Adrenal gland (tissue), 5 donors: ENCODE data around the gene SDK1.

Experiments
- POLR2A ChIP-seq, 2 donors: fragments of 450-650 bp; IDR thresholded peaks; one replicate each; pipeline ENCODE4 v1.6.1; 2017; ENCODE audit warnings: antibody characterized with exemption in 2 of 2, mild to moderate bottlenecking in 2 of 2, moderate library complexity in 1 of 2
- TF ChIP-seq, protein P1 (sequence below), 6 experiments: fragments of 450-650 bp in 4 of 6; fragments of 200-600 bp in 2 of 6; sonication (generic) in 1 of 6; IDR thresholded peaks; 1 replicate in 5 of 6; 2 replicates in 1 of 6; pipeline versions ENCODE4 v1.5.1 to v1.8.0; 2016 to 2021; ENCODE audit warnings: antibody characterized with exemption in 6 of 6, mild to moderate bottlenecking in 2 of 6, moderate library complexity in 1 of 6
- donor health status: DM: no; HTN: no; CAD: no.

DNA sequence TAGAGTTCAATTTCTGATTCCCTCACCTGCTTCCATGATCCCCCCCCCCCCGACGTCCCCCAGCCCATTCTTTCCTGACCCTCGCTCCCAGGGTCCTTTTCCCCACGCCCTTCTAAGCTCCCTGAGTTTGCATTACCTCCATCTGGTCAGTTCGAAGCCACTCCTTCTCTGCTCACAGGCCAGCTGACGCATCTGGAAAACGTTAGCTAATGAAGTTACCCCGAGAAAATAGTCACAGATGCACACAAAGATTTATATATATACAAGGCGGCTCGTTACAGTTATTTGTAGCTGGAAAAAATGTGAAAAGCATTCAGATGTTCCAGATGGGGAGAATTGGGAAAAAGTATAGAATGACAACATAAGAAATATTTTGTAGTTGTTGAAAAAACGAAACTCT, 751.1 kb downstream of the SDK1 start:
- no peak for TF ChIP-seq POLR2A (IDR thresholded peaks at IDR 0.05)
- TF ChIP-seq, protein P1, sequence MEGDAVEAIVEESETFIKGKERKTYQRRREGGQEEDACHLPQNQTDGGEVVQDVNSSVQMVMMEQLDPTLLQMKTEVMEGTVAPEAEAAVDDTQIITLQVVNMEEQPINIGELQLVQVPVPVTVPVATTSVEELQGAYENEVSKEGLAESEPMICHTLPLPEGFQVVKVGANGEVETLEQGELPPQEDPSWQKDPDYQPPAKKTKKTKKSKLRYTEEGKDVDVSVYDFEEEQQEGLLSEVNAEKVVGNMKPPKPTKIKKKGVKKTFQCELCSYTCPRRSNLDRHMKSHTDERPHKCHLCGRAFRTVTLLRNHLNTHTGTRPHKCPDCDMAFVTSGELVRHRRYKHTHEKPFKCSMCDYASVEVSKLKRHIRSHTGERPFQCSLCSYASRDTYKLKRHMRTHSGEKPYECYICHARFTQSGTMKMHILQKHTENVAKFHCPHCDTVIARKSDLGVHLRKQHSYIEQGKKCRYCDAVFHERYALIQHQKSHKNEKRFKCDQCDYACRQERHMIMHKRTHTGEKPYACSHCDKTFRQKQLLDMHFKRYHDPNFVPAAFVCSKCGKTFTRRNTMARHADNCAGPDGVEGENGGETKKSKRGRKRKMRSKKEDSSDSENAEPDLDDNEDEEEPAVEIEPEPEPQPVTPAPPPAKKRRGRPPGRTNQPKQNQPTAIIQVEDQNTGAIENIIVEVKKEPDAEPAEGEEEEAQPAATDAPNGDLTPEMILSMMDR (IDR thresholded peaks at IDR 0.05) = no peak
